ENCODE results near the gene SYCP2. TPM values are rescaled to one million over a fixed set of nuclear protein-coding genes. Genes with fewer than 3 reads are reported as not detected.

The SYCP2 gene
- total RNA-seq, 2 experiments from 2014 or later = 3.9 to 4.4 TPM

DNA sequence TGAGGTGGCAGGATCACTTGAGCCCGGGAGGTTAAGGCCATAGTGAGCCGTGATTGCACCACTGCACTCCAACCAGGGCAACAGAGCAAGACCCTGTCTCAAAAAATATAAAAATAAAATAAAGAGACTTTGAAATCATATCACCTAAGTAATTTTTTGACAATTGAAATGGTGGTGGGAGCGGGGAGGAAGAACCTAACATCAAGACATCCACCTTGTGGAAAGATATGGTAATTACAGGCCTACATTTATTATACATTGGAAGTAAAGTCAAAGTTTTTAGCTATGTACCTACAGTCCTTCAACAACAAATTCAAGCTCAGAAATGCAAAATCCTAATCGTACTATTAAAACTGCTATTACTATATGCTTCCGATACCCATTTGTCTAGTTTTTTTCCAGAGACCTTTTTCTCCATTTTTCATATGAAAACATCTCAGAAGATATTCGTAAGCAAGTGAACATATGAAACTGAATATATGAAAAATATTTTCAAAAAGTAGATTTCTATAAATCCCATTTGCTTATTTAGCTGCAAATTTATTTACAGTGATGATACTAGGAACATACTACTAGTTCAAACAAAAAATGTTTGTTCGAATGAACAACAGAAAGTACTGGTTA lies 83.3 kb downstream of the SYCP2 start:
- ChIA-PET POLR2A (no interaction called here), CTCF (no interaction called here)

DNA sequence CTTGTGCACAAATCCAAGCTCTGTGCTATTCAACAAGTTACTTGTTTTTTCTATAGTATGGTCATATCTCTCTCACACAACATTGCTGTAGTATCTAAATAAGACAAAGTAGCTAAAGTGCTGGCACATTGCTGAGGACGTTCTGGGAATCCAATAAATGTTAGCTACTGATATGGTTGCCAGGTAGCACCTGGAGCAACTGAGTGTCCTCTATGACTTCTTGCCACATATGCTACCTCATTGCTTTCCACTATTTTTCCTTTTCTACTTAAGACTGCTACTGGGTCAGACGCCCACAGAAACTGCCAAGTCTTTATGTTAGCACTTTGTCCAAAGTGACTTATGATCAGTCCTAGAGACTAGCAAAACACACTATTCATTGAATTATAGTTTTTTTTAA lies 85.3 kb downstream of the SYCP2 start:
- ChIA-PET CTCF (interaction anchor here (0.6 to 1.3 kb wide), 2 partner anchors 12 to 118 kb away, joined by 3 to 4 read pairs; no protein-coding TSS in a partner anchor), POLR2A (no interaction called here)

DNA sequence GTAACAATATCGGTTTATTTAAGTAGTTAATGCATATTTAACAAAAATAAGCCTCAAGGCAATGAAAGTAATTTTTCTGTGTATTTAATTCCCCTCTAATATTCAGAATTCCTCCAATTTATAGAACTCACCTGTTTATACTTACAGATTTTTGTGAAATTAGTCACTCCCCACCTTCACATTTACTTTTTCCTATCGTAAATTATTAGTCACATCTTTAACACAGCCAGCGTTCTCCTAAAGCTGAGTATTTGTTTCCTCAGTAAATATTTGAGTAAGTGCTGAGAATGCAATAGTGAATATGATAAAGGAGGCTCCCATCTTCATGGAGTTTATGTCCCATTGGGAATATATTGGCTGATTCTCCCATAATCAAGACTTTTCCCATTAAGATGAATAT lies 88.0 kb downstream of the SYCP2 start:
- ChIA-PET POLR2A (no interaction called here), CTCF (no interaction called here)

DNA sequence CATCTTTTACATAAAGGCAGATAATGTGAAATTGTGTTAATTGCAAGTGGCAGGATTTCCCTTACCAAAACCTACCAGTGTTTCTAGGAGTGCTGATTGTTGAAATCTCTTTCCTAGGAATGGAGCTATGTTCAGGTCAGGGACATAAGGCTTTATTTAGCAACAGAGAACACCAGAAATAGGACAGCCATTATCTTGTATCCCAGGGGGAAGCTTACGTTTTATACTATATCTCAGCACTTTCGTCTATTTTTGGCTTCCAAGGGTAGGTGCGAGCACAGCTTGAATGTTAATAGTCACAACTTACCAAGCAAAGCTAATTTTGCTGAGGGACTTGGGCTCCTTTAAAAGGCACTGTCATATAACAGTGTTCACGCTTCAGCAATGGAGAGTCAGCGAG lies 94.0 kb downstream of the SYCP2 start:
- ChIA-PET CTCF (no interaction called here), POLR2A (no interaction called here)

DNA sequence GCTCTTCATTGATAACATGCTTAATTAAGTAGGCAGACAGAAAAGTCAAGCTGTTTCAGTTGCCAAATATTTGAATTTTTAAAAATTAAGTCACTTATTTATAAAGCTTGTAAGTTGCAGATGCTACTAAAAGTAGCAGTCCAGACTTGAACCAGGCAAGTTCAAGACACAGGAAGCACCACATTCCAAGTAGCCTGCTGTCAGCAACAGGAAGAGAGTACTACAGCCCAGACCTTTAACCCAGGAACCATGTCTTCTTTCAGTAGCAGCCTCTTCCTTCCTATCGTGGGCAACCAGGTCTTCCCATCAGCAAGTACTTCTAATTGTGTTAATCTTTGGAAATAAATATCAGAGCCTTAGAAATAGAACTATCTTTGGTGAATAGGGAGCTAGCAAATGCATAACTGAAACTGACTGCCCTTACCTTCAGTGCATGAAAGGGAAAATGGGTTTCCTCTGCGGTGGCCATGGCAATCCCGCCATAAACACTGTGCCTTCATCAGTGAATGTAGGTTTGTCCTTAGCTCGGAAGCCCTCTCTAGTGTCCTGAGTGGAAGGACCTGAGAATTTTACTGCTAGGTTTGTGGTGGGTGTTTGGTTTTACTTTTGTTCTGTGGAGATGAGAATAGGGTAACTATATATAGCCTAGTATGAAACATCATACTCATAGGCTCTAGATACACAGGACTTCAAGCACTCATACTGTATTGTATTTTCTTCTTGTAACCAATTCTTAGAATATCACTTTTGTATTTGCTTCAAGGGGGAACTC lies 95.6 kb downstream of the SYCP2 start:
- POLR2A ChIA-PET = no interaction called here
- CTCF ChIA-PET = no interaction called here

DNA sequence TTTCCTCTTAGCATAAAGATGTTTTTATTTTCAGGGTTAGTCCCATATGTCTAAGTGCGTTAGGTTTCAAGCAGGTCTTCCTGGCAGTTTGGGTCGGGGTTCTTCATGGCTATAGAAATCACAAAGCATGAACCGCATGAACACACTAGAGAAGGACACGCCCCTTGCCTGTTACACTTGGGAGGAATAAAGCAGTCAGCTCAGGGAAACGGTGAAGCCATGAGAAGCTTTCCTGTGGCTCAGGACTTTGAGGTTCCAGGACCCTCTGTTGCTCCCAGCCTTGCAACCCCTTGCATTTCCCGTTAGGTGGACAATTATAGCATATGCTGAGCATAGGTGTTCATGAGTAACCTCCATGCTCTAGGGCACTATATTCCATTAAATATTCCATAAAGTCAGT lies 96.7 kb downstream of the SYCP2 start:
- POLR2A ChIA-PET = no interaction called here
- CTCF ChIA-PET = interaction anchor here (0.8 kb wide), 1 partner anchor 11 kb away, joined by 3 read pairs; no protein-coding TSS in a partner anchor

DNA sequence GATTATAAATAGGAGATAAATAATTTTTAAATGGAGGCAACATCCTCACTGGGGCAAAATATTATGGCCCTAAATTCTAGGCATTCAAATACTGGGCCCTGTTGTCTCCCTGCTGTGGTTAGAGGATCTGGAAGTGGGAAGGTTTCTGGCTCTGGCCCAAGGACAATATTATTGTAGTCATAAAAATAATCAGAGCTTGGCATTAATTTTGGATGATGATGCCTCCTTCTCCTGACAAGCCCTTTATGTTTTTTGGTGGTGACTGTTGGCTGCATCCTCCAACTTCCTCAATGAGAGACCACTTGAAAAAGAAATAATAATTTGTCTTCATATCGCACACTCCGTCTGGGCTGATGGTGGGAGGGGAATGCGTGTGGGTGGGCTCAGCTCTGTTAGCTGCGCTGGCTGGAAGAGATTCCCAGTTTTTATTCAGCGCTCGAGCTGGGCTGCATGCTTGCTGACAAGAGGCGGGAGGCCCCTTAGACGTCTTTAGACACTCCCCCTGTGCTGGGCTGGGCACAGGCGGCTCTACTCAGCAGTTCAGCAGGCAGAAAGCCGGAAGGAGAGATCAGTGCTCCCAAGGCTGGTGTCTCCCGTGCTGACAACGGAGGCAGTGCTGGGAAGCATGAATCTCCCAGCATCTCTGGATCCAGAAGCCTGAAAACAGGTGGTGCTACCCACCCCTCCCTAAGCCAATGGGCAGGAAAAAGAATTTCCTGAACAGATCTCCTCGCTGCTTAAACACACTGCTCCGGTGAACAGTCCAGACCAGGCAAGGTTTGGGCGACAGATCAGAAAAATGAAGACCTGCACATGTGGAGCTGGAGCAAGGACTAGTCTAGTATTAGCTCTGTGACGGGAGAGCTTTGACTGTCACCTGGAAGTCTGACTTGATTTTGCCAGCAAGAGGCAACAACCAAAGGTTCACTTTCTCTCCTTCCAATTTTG lies 97.7 kb downstream of the SYCP2 start:
- CTCF ChIA-PET = interaction anchor here (0.8 kb wide), 1 partner anchor 12 kb away, joined by 3 read pairs; no protein-coding TSS in a partner anchor
- POLR2A ChIA-PET = no interaction called here

DNA sequence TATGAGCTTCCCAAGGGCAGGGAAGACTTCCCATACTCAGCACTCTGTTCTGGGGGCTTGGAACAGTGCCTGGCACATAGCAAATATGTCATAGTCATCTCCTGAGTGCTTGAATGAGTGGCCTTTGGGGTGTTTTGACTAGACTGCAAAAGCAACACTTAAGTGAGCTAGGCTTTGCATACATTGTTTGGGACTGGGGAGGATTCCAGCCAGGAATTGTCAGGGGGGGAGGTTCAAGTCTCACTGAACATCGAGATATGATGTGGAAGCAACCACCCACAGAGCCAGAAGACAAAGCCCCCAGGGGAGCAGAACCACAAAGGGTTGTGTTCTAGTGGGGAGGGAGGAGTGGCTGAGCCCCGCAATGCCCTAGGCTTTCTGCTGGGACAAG lies 98.4 kb downstream of the SYCP2 start:
- CTCF ChIA-PET = interaction anchor here (1.3 kb wide), 1 partner anchor 52 kb away, joined by 3 read pairs; no protein-coding TSS in a partner anchor

DNA sequence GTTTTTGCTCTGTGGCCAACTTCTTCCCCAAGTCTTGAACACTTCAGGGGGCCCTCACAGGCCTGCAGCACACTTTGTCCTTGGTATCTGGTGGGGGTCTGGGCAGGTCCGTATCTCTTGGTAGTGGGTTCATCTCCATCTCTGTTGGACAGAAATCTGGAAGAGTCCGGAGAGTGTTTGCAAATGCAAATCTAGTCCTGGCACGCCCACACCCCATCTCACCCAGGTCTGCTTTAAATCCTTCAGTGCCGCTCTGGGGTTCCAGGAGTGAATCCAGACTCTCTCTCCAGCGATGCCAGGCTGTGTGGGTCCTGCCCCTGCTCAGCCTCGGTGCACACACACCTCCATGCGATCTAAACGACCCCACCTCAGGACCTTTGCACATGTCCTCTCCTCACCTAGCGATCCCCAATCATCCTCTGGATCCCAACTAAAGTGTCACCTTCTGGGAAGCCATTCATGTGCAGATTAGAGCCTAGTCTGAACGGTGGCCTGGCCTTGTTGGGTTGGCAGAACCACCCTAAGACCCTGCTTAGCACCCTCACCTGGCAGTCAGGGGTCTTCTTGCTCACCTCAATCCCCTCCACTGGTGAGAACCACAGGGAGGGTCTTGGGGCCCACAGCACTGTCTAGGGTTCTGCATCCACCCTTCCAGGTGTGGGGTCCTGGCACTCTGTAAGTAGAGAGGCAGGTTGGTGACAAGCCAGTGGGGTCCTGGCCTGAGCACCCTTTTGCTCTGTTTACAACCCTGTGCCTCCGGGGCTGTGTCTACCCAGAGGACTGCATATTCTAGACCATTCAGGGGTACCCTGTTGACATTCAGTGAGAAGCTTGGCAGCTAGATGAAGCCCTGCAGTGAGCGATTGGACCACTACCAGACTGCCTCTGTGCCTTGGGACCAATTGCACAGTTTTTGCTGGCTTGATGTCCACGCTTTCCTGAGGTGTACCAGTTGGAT lies 100.8 kb downstream of the SYCP2 start:
- POLR2A ChIA-PET = no interaction called here
- CTCF ChIA-PET = no interaction called here

More for the DNA sequence above, 98.4 kb downstream of the SYCP2 start:
- POLR2A ChIA-PET = no interaction called here

DNA sequence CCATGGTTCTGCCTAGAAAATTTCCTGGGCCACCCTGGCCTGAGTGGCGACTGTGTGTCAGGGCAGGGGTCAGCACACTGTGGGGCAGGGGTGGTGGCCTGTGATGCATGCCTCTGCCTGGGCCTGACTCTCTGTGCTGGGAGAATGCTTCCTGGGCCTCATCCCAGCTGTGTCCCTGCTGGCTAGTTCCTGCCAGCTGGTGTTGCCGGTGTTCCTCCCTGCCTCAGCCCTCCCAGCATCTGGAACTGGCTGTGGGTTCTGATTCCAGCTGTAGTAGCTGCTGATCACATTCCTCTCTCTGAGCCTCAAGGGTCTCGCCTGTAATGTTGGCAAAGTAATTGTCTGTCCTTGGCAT lies 101.5 kb downstream of the SYCP2 start:
- ChIA-PET CTCF (no interaction called here), POLR2A (no interaction called here)

DNA sequence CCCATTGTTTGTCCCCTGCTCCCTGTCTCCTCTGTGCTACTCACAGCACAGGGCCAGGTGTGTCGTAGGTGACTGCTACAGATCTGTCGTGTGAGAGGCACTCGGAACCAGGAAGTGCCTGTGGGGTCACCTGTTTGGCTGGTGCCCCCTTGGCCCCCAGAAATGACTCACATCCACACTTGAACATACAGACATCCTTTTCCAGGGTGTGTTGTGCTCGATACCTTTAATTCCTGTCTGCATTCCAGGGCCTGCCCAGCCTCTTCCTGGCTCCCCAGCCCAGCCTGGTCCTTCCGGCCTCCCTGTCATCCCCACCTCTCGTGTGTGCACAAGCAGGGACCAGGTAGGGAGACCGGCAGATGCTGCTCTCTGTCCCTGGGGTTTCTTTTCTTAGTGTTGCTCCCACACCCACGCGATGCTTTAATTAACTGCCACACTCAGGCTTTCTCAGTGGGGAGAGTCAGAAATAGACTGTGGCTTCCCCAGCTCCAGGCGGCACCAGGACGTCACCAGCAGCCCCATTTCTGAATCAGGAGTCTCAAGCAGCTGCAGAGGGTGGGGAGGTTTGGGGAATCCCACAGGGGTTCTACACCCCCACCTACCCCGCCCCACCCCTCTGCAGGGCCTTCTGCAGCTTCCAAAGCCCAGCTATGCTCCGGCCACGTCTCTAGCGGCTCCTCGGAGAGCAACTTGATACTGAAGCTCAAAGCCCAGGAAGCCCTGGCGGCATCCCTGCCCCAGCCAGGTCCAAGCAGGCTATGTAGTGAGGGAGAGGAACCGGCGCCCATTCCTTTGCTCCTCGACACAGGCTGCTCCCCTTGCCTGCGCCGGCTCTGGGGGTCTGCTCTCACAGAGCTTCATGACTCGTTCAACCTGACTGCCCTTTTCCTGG lies 102.2 kb downstream of the SYCP2 start:
- ChIA-PET CTCF (no interaction called here), POLR2A (no interaction called here)

DNA sequence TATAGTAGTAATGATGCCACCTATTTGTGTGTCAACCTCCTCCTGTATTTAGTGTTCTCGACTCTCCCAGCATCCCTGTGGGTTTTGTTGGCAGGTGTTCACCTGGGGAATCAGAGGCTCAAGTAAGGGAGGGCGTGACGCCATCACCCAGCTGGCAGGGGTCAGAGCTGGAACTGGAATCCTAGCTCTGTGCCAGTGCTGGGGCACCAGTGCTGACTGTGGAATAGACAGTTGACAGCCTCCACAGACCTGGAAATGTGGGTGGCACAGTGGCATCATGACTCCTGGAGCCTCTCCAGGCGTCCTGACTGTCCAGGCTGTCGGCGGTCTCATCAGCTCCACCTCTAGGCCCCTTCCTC lies 102.8 kb downstream of the SYCP2 start:
- POLR2A ChIA-PET = no interaction called here

DNA sequence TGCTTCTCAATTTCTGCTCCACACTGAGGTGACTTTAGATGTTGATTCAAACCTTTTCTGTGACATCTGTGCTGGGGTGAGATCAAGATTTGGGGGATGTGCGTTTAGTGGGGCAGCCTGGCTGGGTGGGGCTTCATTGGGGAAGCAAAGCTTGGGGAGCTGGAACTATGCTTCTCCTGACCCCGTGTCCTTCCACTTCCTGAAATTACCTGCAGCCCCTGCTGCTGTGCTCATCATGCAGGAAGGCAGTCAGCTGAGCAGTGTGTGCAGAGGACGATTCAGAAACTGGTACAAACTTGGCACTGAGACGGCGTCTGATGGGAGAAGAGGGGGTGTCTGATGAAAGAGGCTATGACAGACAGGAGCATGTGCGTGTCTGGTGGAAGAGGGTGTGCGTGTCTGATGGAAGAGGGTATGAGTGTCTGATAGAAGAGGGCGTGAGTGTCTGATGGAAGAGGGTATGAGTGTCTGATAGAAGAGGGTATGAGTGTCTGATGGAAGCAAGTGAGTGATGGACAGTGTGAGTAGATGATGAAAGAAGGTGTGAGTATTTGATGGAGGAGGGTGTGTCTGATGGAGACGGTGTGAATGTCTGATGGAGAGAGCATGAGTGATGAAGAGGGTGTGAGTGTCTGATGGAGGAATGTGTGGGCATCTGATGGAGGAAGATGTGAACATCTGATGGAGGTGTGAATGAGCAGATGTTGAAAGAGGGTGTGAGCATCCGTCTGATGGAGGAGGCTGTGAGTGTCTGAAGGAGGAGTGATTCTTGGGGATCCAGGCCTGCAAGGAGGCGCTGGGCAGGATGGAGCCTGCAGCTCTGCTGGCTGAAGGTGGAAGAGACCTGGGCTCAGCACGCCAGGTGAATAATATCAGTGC lies 103.4 kb downstream of the SYCP2 start:
- ChIA-PET CTCF (no interaction called here), POLR2A (no interaction called here)

More for the DNA sequence above, 102.8 kb downstream of the SYCP2 start:
- CTCF ChIA-PET = no interaction called here

DNA sequence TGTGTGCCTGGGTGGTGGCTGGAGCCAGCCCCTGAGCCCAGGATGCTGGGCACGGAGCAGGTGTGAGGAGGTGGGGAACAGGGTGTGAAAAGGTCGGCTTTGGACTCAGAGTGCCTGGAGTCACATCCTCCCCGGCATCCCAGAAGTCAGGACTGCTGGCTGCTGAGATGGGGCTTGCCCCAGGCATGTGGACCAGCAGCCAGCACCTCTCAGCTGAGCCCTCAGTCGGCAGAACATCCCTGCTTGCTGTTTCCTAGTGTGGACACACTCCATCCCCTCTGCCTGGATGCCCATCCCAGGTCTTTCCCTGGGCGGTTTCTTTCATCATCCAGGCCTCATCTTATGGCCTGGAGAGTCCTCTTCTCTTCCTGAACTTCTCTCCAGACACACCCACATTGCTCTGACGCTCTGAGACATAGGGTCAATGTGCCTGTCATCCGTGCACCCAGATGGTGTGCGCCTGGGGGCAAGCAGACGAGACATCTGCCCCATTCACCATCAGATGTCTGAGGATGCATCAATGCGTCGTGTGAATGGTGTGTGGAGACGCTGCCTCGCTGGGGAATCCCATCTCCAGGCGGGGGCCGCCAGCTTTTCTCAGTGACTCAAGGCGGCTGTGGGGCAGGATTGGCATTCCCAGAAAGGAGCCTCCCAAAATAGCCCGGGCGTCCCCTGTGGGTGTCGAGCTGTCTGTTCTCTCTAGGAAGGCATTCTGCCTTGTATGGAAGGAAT lies 104.2 kb downstream of the SYCP2 start:
- ChIA-PET POLR2A (no interaction called here), CTCF (no interaction called here)

DNA sequence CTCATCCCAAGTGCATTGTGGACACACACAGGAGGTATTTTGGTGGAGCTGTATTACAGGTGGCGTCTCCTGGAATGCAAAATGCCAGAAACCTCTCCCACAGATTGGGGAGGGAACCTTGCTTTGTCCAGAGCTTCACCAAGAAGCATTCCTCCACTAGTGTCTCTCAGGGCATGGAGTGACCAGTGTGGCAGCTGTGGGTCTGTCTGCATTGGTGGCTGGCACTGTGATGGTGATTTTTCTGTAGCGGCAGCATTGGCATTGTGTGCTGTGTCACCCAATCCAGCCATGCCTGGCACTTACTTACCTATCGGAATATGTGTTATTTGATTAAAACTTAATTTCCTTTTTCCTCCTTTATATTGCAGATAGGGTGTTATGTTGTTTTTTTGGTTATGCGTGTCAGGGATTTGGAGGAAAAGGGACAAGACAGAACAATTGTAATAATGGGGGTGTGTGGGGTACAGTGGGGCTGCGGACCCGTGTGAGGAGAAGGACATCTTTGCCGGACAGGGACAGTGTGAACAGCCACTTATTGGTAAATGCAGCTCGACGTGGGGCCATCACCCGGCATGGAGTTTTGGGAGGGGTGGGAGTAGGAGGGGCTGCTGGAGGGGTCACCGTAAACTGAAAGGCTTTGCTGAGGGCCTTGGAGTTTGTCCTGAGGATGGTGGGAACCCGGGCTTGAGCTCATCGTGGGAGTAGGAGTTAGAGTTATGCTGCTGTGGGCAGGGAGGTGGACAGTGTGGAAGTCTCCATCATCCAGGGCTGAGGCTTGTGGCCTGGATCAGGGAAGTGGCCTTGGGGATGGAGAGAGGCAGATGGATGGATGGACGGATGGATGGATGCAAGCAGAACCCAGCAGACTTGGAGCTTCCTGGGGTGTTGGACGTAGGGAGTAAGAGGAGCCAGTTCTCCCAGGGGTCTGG lies 105.0 kb downstream of the SYCP2 start:
- CTCF ChIA-PET = no interaction called here

More for the DNA sequence above, 105.0 kb downstream of the SYCP2 start:
- POLR2A ChIA-PET = no interaction called here
